HG02571 (cell line): Measurements from ENCODE around the gene FASN.

Experiments used
- ATAC-seq: cut with Tn5 transposase; IDR thresholded peaks from one replicate; pipeline ENCODE4 v1.9.1; 2021; ENCODE audit warnings: mild to moderate bottlenecking, moderate library complexity; ENCODE audit not compliant: unreplicated experiment

Gene FASN

GRCh38 chr17:82030470-82031302 lies 67.3 kb downstream of the FASN start:
- no peak for ATAC-seq

- ATAC-seq = no peak
Observed at GRCh38 chr17:82029990-82030469, 68.0 kb downstream of the FASN start.

- no peak for ATAC-seq
Observed at GRCh38 chr17:82029391-82029790, 68.6 kb downstream of the FASN start.

- ATAC-seq = no peak
Observed at GRCh38 chr17:82028966-82029365, 69.1 kb downstream of the FASN start.
